Suprapubic skin (tissue), 4 donors: ENCODE measurements around the gene CAMK1D.

Experiments used
- EP300 ChIP-seq: sonication (generic); formaldehyde crosslinking; IDR thresholded peaks from one replicate; pipeline ENCODE4 v1.6.1; 2017; ENCODE audit warnings: antibody characterized with exemption
- POLR2AphosphoS5 ChIP-seq, 3 donors: sonication (generic); formaldehyde crosslinking; IDR thresholded peaks; one replicate each; pipeline ENCODE4 v1.6.1; 2017; ENCODE audit warnings: antibody characterized with exemption in 3 of 3
- TF ChIP-seq, protein P1 (sequence below), 2 donors: fragments of 200-600 bp in 1 of 2; fragments of 450-650 bp in 1 of 2; sonication (generic) in 1 of 2; IDR thresholded peaks; one replicate each; pipeline ENCODE4 v1.5.1; 2016 to 2019; ENCODE audit warnings: antibody characterized with exemption in 2 of 2, mild to moderate bottlenecking in 1 of 2, moderate library complexity in 1 of 2

DNA sequence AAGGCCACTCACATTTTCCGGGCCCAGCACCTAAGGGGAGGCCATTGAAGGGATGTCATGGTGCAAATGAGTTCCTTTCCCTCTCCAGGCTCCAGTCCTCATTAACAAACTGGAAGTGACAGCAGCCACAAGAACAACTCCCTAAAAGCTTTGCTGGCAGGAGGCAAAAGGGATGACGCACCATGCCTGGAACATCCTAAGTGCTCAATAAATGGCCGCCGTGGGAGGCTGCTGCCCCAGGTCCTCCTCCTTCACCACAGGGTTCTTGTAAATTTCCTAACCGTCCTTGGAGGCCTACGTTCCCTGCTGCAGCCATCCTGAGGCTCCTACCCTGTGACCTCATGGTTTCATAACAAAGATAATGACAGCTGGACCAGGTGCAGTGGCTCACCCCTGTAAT is 41.3 kb upstream of the CAMK1D start:
- no peak for TF ChIP-seq POLR2AphosphoS5 (IDR thresholded peaks at IDR 0.05)
- TF ChIP-seq, protein P1, sequence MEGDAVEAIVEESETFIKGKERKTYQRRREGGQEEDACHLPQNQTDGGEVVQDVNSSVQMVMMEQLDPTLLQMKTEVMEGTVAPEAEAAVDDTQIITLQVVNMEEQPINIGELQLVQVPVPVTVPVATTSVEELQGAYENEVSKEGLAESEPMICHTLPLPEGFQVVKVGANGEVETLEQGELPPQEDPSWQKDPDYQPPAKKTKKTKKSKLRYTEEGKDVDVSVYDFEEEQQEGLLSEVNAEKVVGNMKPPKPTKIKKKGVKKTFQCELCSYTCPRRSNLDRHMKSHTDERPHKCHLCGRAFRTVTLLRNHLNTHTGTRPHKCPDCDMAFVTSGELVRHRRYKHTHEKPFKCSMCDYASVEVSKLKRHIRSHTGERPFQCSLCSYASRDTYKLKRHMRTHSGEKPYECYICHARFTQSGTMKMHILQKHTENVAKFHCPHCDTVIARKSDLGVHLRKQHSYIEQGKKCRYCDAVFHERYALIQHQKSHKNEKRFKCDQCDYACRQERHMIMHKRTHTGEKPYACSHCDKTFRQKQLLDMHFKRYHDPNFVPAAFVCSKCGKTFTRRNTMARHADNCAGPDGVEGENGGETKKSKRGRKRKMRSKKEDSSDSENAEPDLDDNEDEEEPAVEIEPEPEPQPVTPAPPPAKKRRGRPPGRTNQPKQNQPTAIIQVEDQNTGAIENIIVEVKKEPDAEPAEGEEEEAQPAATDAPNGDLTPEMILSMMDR (IDR thresholded peaks at IDR 0.05): no peak
- no peak for TF ChIP-seq EP300
